WTC11 (cell line): ENCODE data around the gene ESRRG. TPM values are rescaled to one million over a fixed set of nuclear protein-coding genes. Genes with fewer than 3 reads are reported as not detected.

Experiments used
- ATAC-seq: fragments of 200-7000 bp; cut with Tn5 transposase; 2 replicates; pipeline ENCODE4 v1.10.0; 2021; ENCODE audit warnings: mild to moderate bottlenecking, moderate library complexity
- CTCF ChIA-PET: fragments of 300-600 bp; sonication (Branson Sonifier 250); formaldehyde crosslinking; loops from one replicate; lab custom pipeline; 2021; ENCODE audit warnings: antibody characterized with exemption; lab: Charles Lee
- POLR2A ChIA-PET: fragments of 350-600 bp; sonication (Branson Sonifier 250); formaldehyde crosslinking; loops from one replicate; lab custom pipeline; 2021; ENCODE audit warnings: antibody characterized with exemption; lab: Charles Lee
- DNase-seq: peaks from one replicate; pipeline ENCODE4 v3.0.0; 2021; ENCODE audit warnings: low spot score
- H3K27ac Mint-ChIP-seq: 2 replicates; pipeline ENCODE4 v1.8.0; 2021; ENCODE audit warnings: mixed read lengths
- H3K27me3 Mint-ChIP-seq: 2 replicates; pipeline ENCODE4 v1.8.0; 2021; ENCODE audit warnings: low read depth, mild to moderate bottlenecking, moderate library complexity, mixed read lengths
- H3K36me3 Mint-ChIP-seq: 2 replicates; pipeline ENCODE4 v1.8.0; 2021; ENCODE audit warnings: mixed read lengths
- H3K4me1 Mint-ChIP-seq: 2 replicates; pipeline ENCODE4 v1.8.0; 2022; ENCODE audit warnings: mixed read lengths
- H3K4me3 Mint-ChIP-seq: 2 replicates; pipeline ENCODE4 v1.8.0; 2021; ENCODE audit warnings: mild to moderate bottlenecking, moderate library complexity, mixed read lengths
- H3K9me3 Mint-ChIP-seq: 2 replicates; pipeline ENCODE4 v1.8.0; 2021; ENCODE audit warnings: mixed read lengths
- CDX4 ChIP-seq: fragments of 250-450 bp; sonication (Bioruptor Pico); IDR thresholded peaks from 2 replicates; pipeline ENCODE4 v1.9.0; 2021; ENCODE audit warnings: moderate library complexity, mild to moderate bottlenecking, inconsistent platforms, borderline replicate concordance
- FOXJ3 ChIP-seq: sonication (generic); formaldehyde crosslinking; IDR thresholded peaks from 2 replicates; pipeline ENCODE4 v1.9.0; 2021; ENCODE audit warnings: missing genetic modification reagents, mild to moderate bottlenecking, borderline replicate concordance
- FOXK1 ChIP-seq: sonication (generic); formaldehyde crosslinking; IDR thresholded peaks from 2 replicates; pipeline ENCODE4 v1.8.0; 2022; ENCODE audit warnings: mild to moderate bottlenecking, moderate library complexity, missing genetic modification reagents
- GRHL2 ChIP-seq: fragments of 250-450 bp; sonication (Bioruptor Pico); IDR thresholded peaks from 2 replicates; pipeline ENCODE4 v1.8.0; 2022; ENCODE audit warnings: mild to moderate bottlenecking, moderate library complexity; ENCODE audit not compliant: insufficient replicate concordance, severe bottlenecking
- GTF2I ChIP-seq: fragments of 250-450 bp; sonication (Bioruptor Pico); conservative IDR thresholded peaks from 2 replicates; pipeline ENCODE4 v1.4.0; 2021; ENCODE audit warnings: mild to moderate bottlenecking
- HMGA2 ChIP-seq: fragments of 250-450 bp; sonication (Bioruptor Pico); IDR thresholded peaks from 2 replicates; pipeline ENCODE4 v1.4.0; 2021; ENCODE audit warnings: mild to moderate bottlenecking, moderate library complexity
- JAZF1 ChIP-seq: fragments of 250-450 bp; sonication (Bioruptor Pico); IDR thresholded peaks from 2 replicates; pipeline ENCODE4 v1.9.0; 2021; ENCODE audit warnings: moderate library complexity, mild to moderate bottlenecking, inconsistent platforms
- JUN ChIP-seq: sonication (generic); formaldehyde crosslinking; IDR thresholded peaks from 2 replicates; pipeline ENCODE4 v1.8.0; 2023; ENCODE audit warnings: mild to moderate bottlenecking, missing genetic modification reagents
- NR2C2 ChIP-seq: sonication (generic); formaldehyde crosslinking; IDR thresholded peaks from 2 replicates; pipeline ENCODE4 v1.8.0; 2022; ENCODE audit warnings: mild to moderate bottlenecking, missing genetic modification reagents
- ZMAT4 ChIP-seq: fragments of 250-450 bp; sonication (Bioruptor Pico); IDR thresholded peaks from 2 replicates; pipeline ENCODE4 v1.9.0; 2021; ENCODE audit warnings: mild to moderate bottlenecking
- ZNF121 ChIP-seq: sonication (generic); formaldehyde crosslinking; IDR thresholded peaks from 2 replicates; pipeline ENCODE4 v1.8.0; 2023; ENCODE audit warnings: missing genetic modification reagents
- ZNF138 ChIP-seq: sonication (generic); formaldehyde crosslinking; conservative IDR thresholded peaks from 2 replicates; pipeline ENCODE4 v1.8.1; 2022; ENCODE audit warnings: mild to moderate bottlenecking, moderate library complexity, missing genetic modification reagents
- ZNF219 ChIP-seq: sonication (generic); formaldehyde crosslinking; IDR thresholded peaks from 2 replicates; pipeline ENCODE4 v1.8.0; 2023; ENCODE audit warnings: missing genetic modification reagents, mild to moderate bottlenecking, borderline replicate concordance
- ZNF281 ChIP-seq: sonication (generic); formaldehyde crosslinking; IDR thresholded peaks from 2 replicates; pipeline ENCODE4 v1.8.0; 2023; ENCODE audit warnings: mild to moderate bottlenecking, missing genetic modification reagents
- ZNF317 ChIP-seq: sonication (generic); formaldehyde crosslinking; IDR thresholded peaks from 2 replicates; pipeline ENCODE4 v1.8.1; 2023; ENCODE audit warnings: low read depth, mild to moderate bottlenecking, moderate library complexity, missing genetic modification reagents, borderline replicate concordance
- ZNF396 ChIP-seq: fragments of 250-450 bp; sonication (Bioruptor Pico); IDR thresholded peaks from 2 replicates; pipeline ENCODE4 v1.8.0; 2021; ENCODE audit warnings: mild to moderate bottlenecking, moderate library complexity, borderline replicate concordance
- ZNF512 ChIP-seq: sonication (generic); formaldehyde crosslinking; IDR thresholded peaks from 2 replicates; pipeline ENCODE4 v1.8.1; 2022; ENCODE audit warnings: missing genetic modification reagents, borderline replicate concordance
- ZNF532 ChIP-seq: fragments of 250-450 bp; sonication (Bioruptor Pico); IDR thresholded peaks from 2 replicates; pipeline ENCODE4 v1.9.0; 2021; ENCODE audit warnings: mild to moderate bottlenecking, borderline replicate concordance
- total RNA-seq: library from RNA; stranded (reverse); gene quantifications from 3 replicates; pipeline ENCODE4 v1.2.3, GENCODE V29; 2021

Gene ESRRG
- total RNA-seq, 1 experiment from 2014 or later: 2.3 TPM

- DNase-seq (no peak), ATAC-seq (no peak)
- ChIA-PET POLR2A (no interaction called here), CTCF (no interaction called here)
- Mint-ChIP-seq H3K36me3 (no peaks in the 10 kb centered on the region), H3K4me3 (no peak overlapping the region), H3K27ac (no peak overlapping the region), H3K4me1 (peaks cover 14% of the 10 kb centered on the region), H3K27me3 (no peaks in the 10 kb centered on the region), H3K9me3 (no peaks in the 10 kb centered on the region)
- TF ChIP-seq ZNF121 (CRISPR knock-in tag): no peak
Observed at GRCh38 chr1:216700779-216701178, 22.4 kb downstream of the ESRRG start.

GRCh38 chr1:216691710-216692109, 31.5 kb downstream of the ESRRG start:
- no peaks in the 10 kb centered on the region for H3K27me3 Mint-ChIP-seq
- DNase-seq: no peak
- ATAC-seq: no peak
- no peak overlapping the region for H3K4me3 Mint-ChIP-seq
- no peak for TF ChIP-seq HMGA2
- H3K4me1 Mint-ChIP-seq: peaks cover 19% of the 10 kb centered on the region
- CTCF ChIA-PET: no interaction called here
- H3K27ac Mint-ChIP-seq: no peak overlapping the region; the same call in 1 of the 2 replicates
- POLR2A ChIA-PET: no interaction called here
- H3K9me3 Mint-ChIP-seq: no peaks in the 10 kb centered on the region
- no peaks in the 10 kb centered on the region for H3K36me3 Mint-ChIP-seq

GRCh38 chr1:216690603-216691002, 32.6 kb downstream of the ESRRG start:
- CTCF ChIA-PET: no interaction called here
- POLR2A ChIA-PET: no interaction called here
- no peak overlapping the region for H3K27ac Mint-ChIP-seq
- ATAC-seq: no peak
- TF ChIP-seq ZNF396 (no peak), ZNF219 (CRISPR knock-in tag) (no peak), GRHL2 (CRISPR knock-in tag) (no peak), JAZF1 (CRISPR knock-in tag) (no peak), ZNF512 (CRISPR knock-in tag) (no peak), HMGA2 (no peak), CDX4 (CRISPR knock-in tag) (no peak), ZMAT4 (CRISPR knock-in tag) (no peak)
- TF ChIP-seq, all 79 proteins: peak for 0
- Mint-ChIP-seq H3K36me3 (no peaks in the 10 kb centered on the region), H3K27me3 (no peaks in the 10 kb centered on the region), H3K4me1 (peaks cover 30% of the 10 kb centered on the region), H3K9me3 (no peaks in the 10 kb centered on the region), H3K4me3 (no peak overlapping the region)
- DNase-seq: no peak

- Mint-ChIP-seq H3K27me3 (no peaks in the 10 kb centered on the region), H3K9me3 (no peaks in the 10 kb centered on the region), H3K4me3 (no peak overlapping the region), H3K4me1 (peaks cover 35% of the 10 kb centered on the region), H3K36me3 (no peaks in the 10 kb centered on the region), H3K27ac (no peak overlapping the region)
- ChIA-PET CTCF (interaction anchor here (1.1 kb wide), 1 partner anchor 646 kb away, joined by 4 read pairs; no protein-coding TSS in a partner anchor), POLR2A (no interaction called here)
- DNase-seq (no peak), ATAC-seq (no peak)
- no peak for TF ChIP-seq ZNF138 (CRISPR knock-in tag)
- no peak for TF ChIP-seq JUN (CRISPR knock-in tag)
- no peak for TF ChIP-seq ZNF317
- TF ChIP-seq ZNF219 (CRISPR knock-in tag): no peak
- no peak for TF ChIP-seq ZNF281 (CRISPR knock-in tag)
- no peak for TF ChIP-seq FOXJ3 (CRISPR knock-in tag)
- no peak for TF ChIP-seq ZNF532 (CRISPR knock-in tag)
- no peak for TF ChIP-seq GTF2I (CRISPR knock-in tag)
- TF ChIP-seq NR2C2: no peak
- no peak for TF ChIP-seq FOXK1 (CRISPR knock-in tag)
Observed at GRCh38 chr1:216688127-216688657, 35.0 kb downstream of the ESRRG start.
